GM21526 (cell line): ENCODE results near the gene SLC29A1.
"Not testable (repeated sequence)": the region's sequence is repeated elsewhere in the genome, so short reads cannot be mapped to it uniquely, and the experiment has no call there.

ENCODE experiments used
- ATAC-seq: cut with Tn5 transposase; IDR thresholded peaks from one replicate; pipeline ENCODE4 v1.9.1; 2021; ENCODE audit warnings: moderate library complexity; ENCODE audit not compliant: unreplicated experiment, low FRiP score

Gene SLC29A1

DNA sequence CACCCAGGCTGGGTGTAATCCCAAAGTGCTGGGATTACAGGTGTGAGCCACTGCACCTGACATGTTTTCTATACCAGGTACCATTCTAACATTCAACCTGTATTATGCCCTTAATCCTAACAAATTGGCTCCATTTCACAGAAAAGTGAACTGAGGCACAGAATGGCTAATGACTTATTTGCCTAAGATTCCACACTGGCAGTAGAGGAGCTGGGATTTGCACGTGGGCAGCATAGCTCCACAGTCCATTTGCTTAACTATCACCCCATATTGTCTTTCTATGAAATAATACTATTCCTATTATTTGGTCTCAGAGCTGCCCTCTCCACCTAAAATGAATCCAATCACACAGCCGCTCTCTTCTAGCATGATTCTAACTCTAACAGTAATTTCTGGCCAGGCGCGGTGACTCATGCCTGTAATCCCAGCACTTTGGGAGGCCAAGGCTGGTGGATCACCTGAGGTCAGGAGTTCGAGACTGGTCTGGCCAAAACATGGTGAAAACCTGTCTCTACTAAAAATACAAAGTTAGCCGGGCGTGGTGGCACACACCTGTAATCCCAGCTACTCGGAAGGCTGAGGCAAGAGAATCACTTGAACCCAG, 30.0 kb upstream of the SLC29A1 start:
- ATAC-seq = no peak

DNA sequence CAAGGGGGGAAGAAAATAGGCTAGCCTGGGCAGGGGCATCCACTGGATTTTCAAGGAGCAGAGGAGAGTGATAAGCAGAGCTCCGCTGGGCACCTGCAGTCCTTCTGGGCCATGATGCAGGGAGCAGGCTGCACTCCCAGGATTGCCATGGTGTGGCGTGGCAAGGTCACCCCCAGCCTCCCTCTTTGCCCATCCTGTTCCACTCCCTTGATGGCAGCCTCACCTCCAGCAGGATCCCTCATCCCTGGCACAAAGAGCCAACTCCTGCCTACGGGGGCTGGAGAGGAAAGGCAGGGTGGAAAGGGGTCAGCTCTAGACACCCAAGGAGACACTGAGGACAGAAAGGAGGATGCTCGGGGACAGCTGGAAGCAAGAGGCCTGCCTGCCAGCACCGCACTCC, 29.1 kb upstream of the SLC29A1 start:
- ATAC-seq = no peak

DNA sequence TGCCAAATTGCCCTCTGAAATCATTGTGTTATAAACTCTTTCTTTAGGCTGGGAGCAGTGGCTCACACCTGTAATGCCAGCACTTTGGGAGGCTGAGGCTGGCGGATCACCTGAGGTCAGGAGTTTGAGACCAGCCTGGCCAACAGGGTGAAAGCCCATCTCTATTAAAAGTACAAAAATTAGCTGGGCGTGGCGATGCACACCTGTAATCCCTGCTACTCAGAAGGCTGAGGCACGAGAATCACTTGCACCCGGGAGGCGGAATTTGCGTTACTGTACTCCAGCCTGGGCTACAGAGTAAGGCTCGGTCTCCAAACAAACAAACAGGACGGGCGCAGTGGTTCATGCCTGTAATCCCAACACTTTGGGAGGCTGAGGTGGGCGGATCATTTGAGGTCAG, 27.0 kb upstream of the SLC29A1 start:
- ATAC-seq = not testable (repeated sequence)

DNA sequence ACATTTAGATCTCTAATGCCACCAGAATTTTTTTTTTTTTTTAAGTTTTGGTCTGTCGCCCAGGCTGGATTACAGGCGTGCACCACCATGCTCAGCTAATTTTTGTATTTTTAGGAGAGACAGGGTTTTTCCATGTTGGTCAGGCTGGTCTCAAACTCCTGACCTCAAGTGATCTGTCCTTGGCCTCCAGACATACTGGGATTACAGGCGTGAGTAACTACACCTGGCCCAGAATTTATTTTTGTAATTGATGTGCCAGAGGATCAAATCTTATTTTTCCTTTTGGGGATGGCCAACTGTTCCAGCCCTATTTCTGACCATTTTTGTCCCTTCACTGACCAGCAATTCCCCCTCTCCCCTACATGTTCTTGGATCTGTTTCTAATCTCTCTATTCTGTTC, 24.7 kb upstream of the SLC29A1 start:
- no peak for ATAC-seq

DNA sequence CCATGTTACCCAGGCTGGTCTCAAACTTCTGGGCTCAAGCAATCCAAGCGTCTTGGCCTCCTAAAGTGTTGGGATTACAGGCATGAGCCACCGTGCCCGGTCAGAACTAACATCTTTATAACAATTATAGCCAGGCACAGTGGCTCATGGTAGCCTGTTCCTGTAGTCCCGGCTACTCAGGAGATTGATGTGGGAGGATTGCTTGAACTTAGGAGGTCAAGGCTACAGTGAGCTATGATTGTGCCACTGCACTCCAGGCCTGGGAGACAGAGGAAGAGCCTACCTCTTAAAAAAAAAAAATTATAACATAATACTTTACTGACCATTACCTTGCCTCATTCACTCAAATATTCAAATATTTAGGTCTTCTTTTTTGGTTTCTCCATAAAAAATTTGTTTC, 23.5 kb upstream of the SLC29A1 start:
- no peak for ATAC-seq

DNA sequence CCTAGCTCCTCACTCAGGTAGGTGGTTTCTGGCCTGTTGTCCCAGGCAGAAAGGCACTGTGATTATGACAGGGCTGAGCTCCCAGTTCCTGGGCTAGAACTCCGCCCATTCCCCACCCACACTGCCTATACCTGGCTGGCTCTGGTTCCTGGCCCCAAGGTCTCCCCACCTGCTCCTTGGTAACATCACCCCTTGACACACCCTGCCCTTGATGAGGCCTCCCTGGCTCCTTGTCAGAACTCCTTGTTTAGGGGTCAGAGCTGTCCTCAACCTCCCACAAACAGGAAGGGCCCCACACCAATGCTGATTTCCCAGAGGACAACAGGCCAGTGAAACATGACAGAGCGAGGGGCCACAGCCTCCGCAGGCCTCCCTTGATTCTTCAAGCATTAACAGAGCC, 22.2 kb upstream of the SLC29A1 start:
- no peak for ATAC-seq

DNA sequence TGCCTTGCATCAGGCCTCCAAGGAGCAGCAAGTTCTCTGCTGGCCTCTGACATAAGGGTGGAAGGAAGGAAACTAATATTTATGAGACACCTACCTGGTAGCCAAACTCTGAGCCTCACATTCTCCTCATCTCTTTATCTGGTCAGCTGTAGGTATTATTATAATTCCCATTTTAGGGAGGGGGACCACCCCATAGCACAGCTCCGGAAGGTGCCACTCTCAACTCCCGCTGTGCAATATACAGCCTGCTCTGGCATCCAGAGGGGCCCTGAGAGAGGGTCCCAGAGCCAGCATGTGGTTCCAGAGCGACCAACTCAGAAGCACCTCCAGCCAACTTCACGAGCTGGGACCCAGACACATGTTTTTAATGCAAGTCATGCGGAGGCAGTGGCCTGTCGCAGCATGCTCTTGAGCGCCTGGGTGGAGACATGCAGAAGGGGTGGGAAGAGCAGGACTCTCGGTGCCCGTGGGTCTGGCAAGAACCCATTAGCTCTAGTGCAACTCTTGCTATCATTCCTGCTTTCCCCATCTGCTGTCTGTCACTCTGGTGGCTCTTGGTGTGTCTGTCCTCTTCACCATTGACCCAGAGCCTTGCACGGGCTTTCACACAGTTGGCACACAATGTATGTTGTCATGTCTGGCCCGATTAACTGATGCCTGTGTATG, 21.6 kb upstream of the SLC29A1 start:
- ATAC-seq = no peak

DNA sequence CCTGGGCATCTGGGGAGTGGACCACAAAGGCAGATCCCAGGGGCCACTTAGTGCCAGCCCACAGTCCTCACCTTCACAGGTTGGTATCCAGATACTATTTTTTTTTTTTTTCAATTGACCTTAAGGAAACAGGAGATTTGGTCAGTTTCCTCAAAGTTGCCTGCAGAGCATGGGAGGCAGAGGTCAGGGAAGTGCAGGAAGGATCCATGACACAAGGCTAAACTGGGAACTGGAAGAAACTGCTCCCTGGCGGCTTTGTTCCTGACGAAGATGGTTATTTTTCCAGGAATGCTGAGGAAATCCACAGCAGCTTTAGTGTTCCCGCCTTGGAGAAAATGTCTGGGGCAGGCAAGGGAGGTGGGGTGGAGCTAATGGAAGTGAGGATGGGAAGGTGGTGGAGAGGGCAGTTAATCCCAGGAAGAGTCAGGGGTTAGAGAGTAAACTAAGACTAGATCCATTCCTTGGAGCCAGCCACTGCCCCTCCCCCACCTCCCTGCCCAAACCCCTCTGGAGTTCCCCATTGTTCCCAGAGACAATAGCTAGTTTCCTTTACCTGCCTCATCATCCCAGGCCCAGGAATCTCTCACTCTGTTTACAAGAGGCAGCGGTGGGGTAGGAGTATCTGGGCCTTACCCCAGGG, 20.9 kb upstream of the SLC29A1 start:
- ATAC-seq = no peak

DNA sequence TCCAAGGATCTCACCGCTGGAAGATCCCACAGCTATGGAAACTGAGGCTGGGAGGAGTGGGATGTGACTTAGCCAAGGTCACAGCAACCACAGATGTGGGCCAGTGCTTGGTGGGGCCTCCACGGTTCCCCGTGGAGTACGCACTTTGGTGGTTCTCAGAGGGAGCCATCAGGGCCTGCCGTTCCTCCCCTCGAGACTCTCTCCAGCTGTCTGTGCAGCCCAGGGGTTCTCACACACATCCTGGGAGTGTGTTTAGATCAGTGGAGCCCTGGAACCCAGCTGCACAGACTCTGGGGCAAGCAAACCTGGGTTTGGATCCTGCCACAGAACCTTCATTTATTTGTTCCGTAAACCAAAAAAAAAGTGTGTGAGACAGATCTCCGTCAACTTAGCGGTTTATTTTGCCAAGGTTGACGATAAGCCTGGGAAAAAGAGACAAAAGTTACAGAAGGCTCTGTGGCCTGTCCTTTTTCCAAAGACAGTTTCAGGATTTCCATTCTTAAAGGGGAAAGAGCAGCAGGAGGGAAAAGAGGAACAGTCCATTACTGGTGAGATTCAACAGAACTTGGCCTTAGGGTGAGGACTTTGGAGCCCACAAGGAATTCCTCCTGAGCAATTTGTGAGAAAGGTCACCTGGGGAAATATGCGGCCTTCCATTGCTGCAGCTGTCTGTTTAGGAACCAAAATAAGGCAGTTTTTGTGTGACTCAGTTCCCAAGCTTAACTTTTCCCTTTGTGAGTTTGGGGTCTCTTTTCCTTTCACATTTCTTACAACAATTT, 20.2 kb upstream of the SLC29A1 start:
- ATAC-seq = no peak

DNA sequence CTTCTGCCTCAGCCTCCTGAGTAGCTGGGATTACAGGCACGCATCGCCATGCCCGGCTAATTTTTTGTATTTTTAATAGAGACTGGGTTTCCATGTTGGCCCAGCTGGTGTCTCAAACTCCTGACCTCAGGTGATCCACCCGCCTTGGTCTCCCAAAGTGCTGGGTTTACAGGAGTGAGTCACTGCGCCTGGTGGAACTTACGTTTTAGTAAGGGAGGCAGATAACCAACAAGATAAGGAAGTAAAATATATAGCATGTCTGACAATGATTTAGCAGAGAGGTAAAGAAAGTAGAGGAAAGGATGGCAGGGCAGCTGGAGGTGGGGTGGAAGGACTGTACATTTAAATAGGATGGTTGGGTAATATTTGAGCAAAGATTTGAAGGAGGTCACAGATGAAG, 19.4 kb upstream of the SLC29A1 start:
- no peak for ATAC-seq

DNA sequence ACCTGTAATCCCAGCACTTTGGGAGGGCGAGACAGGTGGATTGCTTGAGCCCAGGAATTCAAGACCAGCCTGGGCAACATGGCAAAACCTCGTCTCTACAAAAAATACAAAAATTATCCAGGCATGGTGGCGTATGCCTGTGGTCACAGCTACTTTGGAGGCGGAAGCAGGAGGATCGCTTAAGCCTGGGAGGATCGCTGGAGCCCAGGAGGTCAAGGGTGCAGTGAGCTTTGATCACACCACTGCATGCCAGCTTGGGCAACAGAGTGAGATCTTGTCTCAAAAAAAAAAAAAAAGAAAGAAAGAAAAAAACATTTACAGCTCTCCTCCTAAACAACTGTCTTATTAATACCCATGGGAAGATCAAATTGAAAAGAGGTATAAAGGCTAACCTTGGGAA, 15.4 kb upstream of the SLC29A1 start:
- no peak for ATAC-seq

DNA sequence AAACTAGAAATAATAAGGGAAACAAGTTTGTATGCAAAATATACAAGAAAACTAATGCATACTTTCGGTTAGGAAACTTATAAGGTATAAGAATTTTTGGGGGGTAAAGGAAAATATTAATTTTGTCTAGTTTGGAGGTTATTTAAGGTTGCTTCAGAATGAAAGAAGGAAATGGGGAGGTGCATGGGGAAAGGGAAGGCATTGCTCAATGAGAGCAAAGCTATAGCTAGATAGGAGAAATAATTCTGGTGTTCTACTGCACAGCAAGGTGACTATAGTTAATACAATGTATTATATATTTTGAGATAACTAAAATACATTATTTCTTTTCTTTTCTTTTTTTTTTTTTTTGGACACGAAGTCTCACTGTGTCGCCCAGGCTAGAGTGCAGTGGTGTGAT, 12.1 kb upstream of the SLC29A1 start:
- ATAC-seq = no peak

DNA sequence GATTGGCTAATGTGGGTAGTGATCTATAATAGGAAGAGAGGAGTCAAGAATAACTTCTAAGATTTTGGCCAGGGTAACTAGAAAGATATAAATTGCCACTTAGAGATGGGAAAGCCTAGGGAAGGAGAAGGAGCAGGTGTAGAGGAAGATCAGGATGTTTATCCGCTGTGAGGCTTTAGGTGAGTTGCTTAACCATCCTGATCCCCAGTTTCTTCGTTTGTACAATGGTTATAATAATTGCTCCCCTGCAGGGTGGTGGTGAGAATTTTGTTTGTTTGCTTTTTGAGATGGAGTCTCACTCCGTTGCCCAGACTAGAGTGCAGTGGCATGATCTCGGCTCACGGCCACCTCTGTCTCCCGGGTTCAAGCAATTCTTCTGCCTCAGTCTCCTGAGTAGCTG, 9.1 kb upstream of the SLC29A1 start:
- no peak for ATAC-seq

DNA sequence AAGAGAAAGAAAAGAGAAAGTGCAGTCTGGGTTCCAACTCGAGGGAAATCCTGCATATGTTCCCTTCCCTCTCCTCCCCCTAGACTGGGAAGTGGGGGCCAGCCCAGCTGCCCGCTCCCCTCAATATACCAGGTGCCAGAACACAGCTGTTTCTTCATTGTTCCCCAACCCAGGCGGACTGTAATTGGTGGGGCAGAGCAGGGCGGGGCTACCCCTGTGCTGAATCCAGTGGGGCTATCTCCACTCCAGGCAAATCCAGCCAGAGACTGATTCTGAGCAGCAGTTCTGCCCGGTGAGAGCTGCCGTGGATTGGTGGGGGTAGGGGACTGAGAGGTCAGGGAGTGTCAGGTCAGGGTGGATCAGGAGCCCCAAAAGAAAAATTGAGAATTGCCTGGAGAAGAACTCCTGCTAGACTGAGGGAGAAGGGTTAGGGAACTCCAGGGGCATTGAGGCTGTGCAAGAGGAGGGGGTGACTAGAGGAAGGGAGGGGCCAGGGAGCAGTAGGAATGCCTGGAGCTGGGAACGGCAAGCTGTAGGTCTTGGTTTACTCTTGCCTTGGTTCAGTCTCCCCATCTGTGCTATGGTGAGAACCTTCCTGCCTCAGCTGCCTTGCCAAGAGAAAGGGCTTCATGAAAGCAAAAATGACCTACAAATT, 6.6 kb upstream of the SLC29A1 start, which contains the start of gene MYMX:
Gene MYMX (plus strand): TSS at position 250 of the 655 bp plus-strand sequence. CDS start 546 bp downstream, outside the sequence.
- no peak for ATAC-seq

DNA sequence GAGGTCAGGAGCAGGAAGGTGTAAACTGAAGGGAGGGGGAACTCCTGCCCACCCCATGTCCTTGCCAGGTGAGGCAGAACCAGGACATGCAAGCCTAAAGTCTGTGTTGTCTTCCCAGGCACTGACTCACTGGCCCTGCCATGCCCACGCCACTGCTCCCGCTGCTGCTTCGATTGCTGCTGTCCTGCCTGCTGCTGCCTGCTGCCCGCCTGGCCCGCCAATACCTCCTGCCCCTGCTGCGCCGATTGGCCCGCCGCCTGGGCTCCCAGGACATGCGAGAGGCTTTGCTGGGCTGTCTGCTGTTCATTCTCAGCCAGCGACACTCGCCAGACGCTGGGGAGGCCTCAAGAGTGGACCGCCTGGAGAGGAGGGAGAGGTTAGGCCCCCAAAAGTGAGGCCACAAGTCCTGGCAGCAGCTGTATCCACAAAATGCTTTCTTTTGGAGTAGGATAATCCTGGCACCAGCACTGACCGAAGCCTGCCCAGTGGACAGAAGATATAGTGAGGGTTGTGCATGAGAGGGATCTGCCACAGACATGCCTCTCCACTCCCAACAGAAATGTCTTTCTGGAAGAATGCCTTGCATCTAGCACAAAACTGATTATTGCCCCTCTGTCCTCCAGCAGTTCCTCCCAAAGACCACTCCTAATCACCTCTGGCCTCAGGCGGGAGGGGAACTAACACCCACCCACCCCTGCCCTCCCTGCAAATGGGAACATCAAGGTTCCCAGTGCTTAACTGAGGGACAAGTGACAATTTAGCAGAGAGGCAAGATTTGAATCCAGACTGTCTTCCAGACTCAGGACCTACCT, 5.9 kb upstream of the SLC29A1 start:
- ATAC-seq = no peak

DNA sequence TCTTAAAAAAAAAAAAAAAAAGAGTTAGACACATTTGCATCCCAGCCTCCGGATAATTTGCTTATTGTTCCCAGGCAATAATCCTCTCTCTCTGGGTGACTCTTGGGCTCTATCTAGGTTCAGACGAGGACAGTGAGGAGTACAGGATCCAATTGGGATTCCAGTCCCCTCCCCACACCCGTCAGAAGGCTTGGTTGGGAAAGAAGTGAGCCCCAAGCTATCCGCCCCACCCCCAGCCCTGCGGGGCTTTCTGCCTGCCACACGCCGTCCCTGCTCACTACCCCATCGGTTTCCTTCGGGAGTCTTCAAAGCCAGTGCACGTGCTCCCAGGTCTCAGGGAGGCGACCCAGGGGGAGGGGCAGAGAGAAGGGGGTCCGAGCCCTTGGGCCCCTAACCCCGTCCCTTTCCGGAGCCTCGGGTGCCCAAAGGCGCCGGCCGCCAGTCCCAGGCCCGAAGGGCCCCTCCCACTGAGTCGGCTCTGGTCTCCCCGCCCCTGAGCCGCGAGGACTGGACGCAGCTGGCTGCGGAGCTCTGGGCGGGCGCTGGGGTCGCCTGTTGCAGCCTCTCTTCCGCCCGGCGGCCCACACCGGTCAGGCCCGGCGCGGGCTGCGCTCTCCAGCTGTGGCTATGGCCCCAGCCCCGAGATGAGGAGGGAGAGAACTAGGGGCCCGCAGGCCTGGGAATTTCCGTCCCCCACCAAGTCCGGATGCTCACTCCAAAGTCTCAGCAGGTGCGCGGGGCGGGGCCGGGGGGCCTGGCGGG, 4.2 kb upstream of the SLC29A1 start:
- ATAC-seq = peak; percentile 40

DNA sequence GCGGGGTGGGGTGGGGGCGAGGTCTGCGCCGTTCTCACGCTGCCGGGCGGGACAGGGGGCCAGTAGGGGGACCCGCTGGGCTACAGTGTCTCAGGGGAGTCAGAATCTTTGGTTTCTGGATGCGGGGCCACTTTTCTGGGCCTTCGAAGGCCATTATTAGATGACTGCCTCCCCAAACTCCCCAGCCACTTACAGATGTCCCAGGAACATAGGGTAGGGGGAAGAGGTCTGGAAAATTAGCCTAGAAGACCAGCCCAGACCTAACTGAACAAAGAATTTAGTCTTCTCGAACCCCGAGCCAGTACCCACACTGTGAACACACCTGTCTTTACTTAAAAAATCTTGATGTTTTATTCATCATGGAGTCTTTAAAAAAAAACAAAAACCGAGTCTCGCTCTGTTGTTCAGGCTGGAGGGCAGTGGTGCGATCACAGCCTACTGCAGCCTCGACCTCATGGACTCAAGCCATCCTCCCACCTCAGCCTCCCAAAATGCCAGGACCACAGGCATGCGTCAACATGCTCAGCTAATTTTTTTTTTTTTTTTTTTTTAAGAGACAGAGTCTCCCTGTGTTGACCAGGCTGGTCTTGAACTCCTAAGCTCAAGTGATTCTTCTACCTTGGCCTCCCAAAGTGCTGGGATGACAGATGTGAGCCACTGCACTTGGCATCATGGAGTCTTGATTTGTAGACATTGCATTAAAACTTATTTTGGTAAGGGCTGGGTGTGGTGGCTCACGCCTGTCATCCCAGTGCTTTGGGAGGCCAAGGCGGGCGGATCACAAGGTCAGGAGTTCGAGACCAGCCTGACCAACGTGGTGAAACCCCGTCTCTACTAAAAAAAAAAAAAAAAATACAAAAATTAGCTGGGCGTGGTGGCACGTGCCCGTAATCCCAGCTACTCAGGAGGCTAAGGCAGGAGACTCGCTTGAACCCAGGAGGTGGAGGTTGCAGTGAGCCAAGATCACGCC, 3.3 kb upstream of the SLC29A1 start:
- no peak for ATAC-seq

DNA sequence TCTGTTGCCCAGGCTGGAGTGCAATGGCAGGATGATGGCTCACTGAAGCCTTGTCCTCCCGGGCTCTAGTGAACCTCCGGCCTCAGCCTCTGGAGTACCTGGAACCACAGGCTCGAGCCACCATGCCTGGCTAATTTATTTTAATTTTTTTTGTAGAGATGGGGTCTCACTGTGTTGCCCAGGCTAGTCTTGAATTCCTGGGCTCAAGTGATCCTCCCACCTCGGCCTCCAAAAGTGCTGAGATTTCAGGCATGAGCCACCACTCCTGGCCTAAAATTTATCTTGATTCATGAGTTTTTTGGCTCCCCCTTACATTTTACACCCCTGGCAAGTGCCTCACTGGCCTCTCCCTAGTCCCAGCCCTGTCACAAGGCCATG, 2.5 kb upstream of the SLC29A1 start:
- ATAC-seq = no peak
